GM19351 (cell line): ENCODE results near the gene HDAC1.
"Not testable (repeated sequence)": the region's sequence is repeated elsewhere in the genome, so short reads cannot be mapped to it uniquely, and the experiment has no call there.

ENCODE experiments used
- ATAC-seq: cut with Tn5 transposase; IDR thresholded peaks from one replicate; pipeline ENCODE4 v1.9.1; 2021; ENCODE audit warnings: mild to moderate bottlenecking, moderate library complexity; ENCODE audit not compliant: unreplicated experiment

Gene HDAC1

DNA sequence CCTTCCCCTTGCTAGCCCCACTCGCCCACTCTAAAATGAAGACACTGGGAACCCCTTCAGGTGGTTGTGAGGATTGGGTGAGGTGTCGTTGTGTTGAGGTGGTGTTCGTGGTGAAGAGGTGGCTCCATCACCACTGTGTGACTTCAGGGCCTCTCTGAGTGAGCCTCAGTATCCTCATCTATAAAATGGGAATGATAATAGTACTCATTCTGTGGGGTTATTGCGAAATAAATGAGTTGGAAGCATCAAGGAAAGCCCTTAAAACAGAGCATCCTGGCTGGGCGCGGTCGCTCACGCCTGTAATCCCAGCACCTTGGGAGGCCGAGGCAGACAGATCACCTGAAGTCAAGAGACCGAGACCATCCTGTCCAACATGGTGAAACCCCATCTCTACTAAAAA is 50.8 kb downstream of the HDAC1 start:
- no peak for ATAC-seq

DNA sequence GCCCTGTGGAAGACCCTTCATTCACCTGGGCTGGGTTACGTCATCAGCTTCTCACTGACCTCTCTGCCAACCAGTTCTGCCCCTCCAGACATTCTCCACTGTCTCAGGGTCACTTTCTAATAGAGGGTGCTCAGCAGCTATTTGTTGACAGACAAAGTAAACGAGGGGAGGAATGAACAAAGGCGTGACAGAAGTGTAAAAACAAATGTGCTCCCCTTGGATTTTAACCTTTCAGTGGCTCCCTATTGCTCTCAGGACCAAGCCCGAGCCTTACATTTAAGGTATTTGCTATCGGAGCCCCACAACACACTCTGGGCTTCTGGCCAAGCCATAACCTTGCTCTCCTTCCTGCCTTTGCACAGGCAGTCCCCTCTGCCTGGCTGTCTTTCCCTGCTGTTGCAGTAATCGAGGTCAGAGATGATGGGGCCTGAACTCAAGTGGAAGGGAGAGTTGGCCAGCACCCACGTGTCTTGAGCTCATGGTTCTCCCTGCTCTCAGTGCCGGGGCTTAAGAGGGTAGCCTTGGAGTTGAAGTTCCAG is 53.5 kb downstream of the HDAC1 start:
- no peak for ATAC-seq

DNA sequence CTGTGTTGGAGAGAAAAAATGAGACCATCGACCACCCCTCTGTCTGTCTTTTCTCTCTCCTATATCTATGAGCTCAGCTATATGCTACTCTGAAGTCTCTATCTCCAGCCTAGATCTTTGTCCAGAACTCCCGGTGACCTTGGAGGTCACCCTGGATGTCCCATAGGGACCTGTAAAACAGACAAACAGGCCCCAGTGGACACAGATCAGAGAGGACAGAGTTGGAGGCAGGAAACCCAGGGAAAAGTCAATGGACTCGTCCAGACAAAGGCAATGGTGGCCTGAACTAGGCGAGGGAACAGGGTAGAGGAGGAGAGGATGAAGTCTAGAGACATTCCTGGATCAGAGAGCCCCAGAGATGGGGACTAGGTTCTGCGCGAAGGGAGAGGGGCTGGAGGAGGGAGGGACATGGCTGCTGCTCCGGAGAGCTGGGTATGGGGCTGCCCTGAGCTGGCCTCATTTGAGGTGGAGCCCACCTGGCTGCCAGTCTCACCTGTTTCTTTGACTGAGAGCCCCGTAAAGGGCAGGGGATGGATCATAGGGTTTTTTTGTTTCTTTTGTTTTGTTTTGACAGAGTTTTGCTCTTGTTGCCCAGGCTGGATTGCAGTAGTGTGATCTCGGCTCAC is 54.8 kb downstream of the HDAC1 start:
- ATAC-seq, result no peak

DNA sequence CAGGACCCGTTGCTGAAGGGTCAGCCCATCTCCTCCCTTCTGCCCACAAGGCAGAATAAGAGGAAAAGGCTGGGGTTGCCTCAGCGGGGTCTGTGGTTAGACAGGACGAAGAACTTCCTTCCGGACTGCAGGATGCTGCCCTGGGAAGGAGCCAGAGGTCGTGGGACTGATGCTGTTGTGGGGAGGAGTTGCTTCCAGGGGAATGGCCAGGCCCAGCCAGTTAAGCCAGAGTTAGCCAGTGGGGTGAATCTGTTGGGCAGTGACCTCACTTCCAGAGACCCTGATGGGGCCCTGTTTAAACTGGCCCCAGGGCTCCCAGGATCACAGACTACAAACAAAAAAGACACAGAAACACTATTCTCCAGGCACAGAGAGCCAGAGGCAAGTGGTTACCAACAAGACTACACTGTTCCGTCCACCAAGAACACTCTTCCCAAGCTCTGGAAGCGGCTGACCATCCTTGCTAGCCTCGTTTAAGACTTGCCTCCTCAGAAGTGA is 57.4 kb downstream of the HDAC1 start:
- no peak for ATAC-seq

DNA sequence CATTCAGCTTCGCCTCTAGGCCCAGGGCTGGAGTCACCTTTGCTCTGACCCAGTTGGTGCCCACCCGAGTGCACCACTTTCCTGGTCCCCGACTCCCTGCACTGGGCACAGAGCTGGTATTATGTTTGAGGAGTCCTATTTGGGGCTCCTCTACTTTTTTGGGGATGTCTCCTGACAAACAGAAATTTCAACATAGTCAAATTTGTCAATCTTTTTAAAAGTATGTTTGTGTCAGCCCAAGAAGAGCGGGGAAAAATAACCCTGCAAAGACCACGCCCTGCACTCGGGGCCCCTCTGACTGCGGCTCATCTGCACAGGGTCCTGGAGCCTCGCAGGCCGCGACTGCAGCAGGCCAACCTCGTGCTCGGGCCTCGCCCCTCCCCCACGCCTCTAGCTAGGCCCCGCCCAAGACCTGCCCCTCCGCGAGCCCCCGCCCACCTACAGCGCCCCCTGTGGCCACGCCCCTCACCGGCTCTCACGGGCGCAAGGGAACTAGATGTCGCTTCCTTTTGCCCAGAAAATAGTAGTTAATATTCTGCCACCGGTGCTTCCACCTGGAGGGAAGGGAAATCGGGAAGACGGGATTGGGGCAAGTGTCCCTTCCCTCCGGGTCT is 59.0 kb downstream of the HDAC1 start:
- peak; percentile 50 for ATAC-seq

DNA sequence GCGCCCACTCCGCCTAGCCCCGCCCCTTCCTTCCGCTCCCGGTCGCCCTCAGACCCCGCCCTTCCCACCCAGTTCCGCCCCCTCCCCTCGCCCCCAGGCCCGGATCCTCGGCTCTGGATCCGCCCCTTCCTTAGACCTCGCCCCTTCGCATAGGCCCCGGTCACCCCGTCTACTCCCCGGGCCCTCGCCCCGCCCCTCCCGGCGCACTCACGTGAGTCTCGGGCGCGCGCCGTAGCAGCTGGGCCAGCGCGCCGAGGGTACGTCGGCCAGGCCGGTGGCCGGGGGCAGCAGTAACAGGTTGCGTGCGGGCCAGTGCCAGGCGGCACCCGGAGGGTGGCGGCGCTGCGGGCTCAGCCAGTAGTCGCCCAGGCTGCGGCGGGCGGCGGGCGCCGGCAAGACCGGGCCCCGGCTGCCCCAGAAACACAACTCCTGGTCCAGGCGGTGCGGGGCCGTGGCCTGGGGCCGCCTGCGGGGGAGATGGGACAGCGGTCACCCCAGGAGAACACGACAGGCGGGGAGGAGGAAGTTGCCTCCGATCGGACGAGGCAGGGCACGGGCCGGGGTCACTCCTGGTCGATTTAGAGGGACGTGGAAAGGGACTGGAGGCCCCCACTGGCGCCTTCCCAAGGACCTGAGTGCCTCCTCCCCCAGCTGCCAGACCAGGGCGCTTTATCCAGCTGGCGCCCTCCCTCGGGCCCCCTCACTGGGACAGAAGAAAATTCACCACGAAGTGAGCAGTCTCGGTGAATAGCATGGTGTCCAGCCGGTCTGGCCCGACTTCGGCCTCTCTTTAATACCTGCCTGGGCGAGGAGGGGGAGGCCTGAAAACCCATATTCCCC is 59.7 kb downstream of the HDAC1 start:
- ATAC-seq, result peak; percentile 91

DNA sequence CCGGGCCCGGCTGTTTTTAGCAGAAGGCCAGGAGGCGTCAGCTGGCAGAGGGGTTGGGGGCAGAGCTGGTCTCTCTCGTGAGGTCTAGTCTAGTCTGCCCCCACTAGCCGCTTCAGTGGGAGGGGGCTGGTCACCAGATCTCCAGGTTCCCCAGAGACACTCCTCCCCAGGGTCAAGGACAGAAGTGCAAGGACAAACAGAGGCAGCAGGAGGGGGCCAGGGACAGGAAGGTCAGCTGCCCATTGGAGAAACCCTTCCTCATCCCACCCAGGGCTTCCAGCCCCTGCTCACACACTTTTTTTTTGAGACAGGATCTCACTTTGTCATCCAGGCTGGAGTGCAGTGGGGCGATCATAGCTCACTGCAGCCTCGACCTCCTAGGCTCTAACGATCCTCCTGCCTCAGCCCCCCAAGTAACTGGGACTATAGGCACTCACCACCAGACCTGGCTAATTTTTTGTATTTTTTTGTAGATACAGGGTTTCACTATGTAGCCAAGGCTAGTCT is 60.4 kb downstream of the HDAC1 start:
- no peak for ATAC-seq

DNA sequence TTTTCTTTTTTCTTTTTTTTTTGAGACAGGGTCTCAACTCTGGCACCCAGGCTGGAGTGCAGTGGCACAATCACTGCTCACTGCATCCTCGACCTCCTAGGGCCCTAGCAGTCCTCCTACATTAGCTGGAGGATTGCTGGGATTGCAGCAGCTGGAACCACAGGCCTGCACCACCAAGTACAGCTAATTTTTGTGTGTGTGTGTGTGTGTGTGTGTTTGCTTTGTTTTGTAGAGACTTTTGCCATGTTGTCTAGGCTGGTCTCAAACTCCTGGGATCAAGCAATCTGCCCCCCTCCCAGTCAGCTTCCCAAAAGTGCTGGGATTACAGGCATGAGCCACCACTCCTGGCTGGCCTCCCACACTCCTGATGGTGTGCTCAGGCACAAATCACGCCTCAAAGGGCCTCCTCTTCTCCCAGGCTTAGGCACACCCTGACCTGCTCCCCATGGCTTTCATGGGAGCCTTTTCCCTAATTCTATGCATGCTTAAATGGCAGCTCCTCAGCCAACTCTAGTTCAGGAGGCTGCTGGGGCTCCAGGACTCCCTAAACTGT is 61.0 kb downstream of the HDAC1 start:
- ATAC-seq, result no peak

DNA sequence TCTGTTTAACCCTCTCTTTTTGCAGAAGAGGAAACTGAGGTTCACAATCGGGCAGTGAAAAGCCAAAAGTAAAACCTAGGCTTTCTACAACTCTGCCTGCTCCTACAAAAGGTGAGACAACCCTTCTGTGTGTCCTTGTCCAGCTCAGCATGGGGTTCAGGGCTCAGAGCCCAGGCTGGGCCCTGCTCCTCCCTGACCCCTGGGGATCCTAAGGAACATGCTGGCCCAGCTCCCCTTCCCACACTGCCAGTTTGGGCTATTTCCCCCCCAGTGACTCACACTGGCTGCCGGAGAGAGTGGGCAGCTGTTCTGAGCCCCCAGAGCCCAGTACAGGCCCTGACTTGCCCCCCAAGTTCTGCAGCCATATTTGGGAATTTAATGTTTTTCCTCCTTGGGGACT is 61.5 kb downstream of the HDAC1 start:
- no peak for ATAC-seq

DNA sequence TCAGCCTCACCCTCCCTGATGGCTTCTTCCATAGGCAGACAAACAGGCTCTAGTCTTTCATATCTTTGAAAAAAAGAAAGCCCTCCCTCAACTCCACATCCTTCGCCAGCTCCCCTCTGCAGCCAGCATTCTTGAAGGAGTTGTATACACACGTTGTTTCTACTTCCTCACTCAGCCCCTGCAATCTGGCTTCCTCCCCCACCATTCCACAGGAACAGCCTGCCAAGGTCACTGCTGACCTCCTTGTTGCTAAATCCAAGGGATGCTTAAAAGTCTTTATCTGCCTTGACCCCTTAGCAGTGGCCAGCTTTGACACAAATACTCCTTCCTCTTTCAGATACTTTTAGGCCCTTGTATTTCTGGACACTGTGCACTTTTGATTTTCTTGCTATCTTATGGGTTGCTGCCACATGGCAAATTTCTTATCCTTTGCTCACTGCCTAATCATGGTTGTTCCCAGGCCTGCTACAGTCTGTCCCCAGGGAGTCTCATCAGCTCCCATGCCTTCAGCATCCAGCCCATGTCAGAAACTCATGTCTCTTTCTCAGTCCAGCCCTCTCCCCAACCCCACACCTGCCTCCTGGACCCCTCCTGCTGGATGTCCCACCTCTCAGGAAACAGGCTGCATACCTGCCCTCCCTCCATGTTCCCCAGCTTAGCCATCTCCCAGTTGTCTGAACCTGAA is 62.1 kb downstream of the HDAC1 start:
- no peak for ATAC-seq

DNA sequence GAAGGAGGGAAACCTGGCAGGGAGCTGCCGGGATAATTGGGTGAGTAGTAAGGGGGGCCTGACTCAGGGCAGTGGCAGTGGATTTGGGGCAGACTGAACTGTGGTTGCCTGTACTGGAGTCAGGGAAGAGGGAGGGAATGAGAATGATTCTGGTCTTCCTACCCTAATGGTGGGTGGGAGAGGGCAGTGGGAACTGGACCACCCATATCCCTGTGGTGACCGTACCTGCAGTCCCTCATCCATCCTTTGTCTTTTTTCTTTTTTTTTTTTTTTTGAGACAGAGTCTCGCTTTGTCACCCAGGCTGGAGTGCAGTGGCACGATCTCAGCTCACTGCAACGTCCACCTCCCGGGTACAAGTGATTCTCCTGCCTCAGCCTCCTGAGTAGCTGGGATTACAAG is 63.9 kb downstream of the HDAC1 start:
- ATAC-seq, result not testable (repeated sequence)

DNA sequence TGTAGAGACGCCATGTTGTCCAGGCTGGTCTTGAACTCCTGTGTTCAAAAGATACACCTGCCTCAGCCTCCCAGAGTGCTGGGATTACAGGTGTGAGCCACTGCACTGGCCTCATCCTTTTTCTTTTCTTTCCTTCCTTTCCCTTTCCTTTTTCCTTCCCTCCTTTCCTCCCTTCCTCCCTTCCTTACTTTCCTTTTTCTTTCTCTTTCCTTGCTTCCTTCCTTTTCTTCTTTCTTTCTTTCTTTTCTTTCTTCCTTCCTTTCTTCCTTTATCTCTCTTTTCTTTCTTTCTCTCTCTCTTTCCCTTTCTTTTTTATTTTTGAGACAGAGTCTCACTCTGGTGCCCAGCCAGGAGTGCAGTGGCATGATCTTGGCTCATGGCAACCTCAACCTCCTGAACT is 64.6 kb downstream of the HDAC1 start:
- ATAC-seq, result no peak

DNA sequence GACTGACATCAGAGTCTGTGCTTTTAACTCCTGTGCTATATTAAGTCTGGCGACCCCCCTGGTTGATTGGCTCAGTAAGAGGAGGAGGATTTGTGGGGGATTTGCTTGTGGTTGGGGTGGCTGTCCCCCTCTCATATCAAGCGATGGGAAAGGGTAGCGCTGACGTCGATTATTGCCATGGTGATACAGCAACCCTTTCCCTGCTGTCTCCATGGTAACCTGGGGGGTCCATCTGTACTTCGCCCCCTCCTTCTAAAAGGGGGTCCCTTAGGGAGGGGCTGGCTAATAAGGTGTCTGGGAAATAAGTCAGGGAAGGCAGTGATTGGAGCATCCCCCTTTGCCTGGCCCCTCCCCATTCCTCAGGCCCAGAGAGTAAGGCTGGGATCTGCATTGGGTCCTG is 65.7 kb downstream of the HDAC1 start:
- ATAC-seq, result no peak

DNA sequence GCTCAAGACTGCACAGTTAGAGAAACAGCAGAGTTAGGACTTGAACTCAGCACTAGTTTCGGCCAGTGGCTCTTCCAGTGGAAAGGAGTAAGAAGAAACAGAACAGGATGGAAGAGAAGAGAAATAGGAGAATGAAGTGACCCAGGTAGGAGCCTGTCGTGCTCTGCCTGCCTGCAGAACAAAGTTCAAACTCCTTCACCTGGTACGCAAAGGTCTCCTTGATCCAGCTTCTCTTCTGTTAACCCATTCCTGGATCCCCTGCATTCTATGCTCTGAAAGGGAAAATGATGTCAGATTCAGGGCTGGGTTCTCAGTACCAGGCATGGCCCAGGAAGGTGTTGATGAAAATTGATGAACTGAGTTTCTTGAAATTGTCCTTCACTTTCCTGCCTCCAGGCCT is 66.6 kb downstream of the HDAC1 start:
- no peak for ATAC-seq

DNA sequence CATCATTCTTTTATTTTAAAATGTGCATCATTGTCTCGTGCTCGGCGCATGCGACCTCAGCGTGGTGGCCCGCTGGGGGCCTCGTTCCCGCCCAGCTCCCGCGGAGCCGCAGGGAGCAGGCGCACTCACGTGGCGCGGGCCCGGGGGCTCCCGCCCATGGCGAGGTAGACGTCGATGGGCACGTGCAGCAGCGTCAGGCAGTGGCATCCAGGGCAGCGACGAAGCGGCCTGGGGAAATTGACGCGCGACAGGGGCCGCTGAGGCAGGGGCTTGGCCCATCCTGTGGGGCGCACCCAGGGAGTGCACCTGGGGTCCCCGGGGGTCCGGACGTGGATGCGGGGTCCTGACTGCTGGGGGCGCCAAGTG is 69.4 kb downstream of the HDAC1 start:
- ATAC-seq, result no peak

DNA sequence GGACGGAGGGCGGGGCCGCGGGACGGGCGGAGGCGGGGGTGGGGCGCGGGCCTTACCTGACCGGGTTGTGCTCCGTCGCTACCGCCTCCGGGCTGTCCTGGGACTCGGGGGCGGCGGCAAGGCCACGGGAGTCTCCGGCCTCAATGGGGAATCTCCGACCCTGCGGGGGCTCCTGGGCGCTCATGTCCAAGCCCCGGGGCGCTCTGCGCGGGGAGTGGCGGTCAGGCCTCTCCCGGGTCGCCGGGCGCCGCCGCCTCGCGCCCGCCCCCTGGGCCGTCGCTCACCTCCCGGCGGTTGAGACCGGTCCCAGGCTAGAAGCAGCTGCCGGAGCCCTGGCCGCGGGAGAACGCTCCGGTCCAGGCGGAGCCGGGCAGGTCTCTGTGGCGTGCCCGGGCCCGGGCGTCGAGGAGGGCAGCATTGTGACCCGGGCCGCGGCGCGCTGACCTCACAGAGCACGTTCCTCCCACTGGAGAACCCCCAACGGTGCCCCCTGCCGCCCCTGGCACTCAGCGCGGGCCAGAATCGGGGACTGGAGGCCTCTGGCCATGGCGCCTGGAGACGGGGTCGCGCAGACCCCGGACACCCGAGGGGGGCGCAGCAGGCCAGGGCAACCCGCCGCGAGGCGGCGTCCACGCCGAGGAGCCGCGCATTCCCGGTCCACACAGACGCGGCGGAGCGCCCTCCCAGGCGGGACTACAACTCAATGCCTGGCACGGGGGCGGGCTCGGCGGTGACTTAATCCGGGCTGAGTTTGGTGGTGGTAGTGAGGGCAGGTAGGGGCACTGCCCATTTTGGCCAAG is 70.0 kb downstream of the HDAC1 start:
- no peak for ATAC-seq

DNA sequence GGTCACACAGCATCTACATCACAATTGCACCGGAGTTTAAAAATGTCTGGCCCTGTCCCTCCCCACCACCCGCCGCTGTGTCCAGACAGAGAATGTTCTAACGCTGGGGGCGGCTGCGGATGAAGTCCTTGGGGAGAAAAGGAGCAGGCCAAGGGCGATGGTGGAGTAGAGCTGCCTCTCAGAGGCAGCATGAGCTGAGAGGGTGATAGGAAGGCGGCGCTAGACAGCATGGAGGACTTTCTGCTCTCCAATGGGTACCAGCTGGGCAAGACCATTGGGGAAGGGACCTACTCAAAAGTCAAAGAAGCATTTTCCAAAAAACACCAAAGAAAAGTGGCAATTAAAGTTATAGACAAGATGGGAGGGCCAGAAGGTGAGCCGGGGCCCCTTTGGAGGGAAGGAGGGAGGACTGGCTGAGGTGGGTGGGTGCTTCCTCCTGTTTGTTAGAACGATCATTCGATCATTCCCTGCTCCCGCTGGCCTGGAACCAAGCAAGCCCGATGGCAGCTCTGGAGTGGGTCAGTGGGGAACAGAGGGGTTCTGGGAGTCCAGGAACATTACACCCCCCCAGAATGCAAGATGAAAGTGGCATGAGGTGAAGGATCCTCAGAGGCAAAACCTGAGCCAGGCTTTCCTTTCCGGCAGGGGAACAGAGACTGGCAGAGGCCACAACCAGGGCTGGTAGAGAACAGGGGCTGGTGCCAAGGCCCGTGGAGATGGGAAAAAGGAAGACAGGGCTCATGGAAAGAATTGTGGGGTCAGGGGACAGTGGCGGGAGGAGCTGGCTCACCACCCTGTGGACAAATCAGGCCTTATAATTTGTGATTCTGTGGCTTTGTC is 70.8 kb downstream of the HDAC1 start, which contains the start of the genes FAM229A and TSSK3:
TSS of gene FAM229A (minus strand) at position 12 of the 840 bp plus-strand sequence. CDS start 394 bp downstream, outside the sequence.
TSS of gene TSSK3 (plus strand) at position 66 of the 840 bp plus-strand sequence. CDS start at position 229, 163 bp downstream.
- no peak for ATAC-seq

DNA sequence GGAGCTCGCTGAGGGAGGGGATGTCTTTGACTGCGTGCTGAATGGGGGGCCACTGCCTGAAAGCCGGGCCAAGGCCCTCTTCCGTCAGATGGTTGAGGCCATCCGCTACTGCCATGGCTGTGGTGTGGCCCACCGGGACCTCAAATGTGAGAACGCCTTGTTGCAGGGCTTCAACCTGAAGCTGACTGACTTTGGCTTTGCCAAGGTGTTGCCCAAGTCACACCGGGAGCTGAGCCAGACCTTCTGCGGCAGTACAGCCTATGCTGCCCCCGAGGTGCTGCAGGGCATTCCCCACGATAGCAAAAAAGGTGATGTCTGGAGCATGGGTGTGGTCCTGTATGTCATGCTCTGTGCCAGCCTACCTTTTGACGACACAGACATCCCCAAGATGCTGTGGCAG is 71.8 kb downstream of the HDAC1 start:
- no peak for ATAC-seq

DNA sequence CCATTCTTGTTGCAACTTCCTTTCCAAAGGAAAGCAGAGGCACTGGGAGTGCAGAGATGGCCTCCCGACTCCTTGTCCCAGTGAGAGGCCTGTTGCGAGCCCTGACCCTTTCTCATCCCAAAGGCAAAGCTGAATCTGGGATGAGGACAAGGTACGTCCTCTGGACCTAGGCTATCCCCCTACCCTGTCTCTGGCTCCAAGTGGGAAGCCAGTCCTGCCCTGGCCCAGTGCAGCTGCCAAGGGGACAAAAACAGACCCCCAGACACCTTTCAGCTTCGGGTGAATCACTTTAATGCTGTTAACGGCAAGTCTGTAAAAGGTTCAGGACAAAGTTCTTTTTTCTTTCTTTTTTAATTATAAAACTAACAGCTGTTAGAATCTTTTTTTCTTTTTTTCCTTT is 73.0 kb downstream of the HDAC1 start:
- no peak for ATAC-seq
